Skeletal muscle tissue (tissue), 4 donors: Measurements from ENCODE around the gene AOAH. TPM values are rescaled to one million over a fixed set of nuclear protein-coding genes. Genes with fewer than 3 reads are reported as not detected.
"Not testable (repeated sequence)": the region's sequence is repeated elsewhere in the genome, so short reads cannot be mapped to it uniquely, and the experiment has no call there.

ENCODE experiments used
- H3K27ac ChIP-seq: one replicate; pipeline ENCODE4 v1.7.0; 2013; ENCODE audit warnings: mild to moderate bottlenecking, low read depth, low read length, inconsistent platforms
- H3K27me3 ChIP-seq, 3 donors: one replicate each; pipeline ENCODE4 v1.7.0; 2013; ENCODE audit warnings: low read length in 3 of 3; ENCODE audit not compliant: control insufficient read depth in 3 of 3, insufficient read depth in 3 of 3
- H3K36me3 ChIP-seq, 3 donors: one replicate each; pipeline ENCODE4 v1.7.0; 2013; ENCODE audit warnings: low read length in 3 of 3; ENCODE audit not compliant: control insufficient read depth in 3 of 3, insufficient read depth in 3 of 3
- H3K4me1 ChIP-seq, 3 donors: one replicate each; pipeline ENCODE4 v1.7.0; 2013; ENCODE audit warnings: low read length in 3 of 3, mild to moderate bottlenecking in 3 of 3; ENCODE audit not compliant: control insufficient read depth in 3 of 3, insufficient read depth in 3 of 3
- H3K4me3 ChIP-seq, 3 donors: one replicate each; pipeline ENCODE4 v1.7.0; 2013; ENCODE audit warnings: low read length in 3 of 3
- H3K9ac ChIP-seq, 3 donors: one replicate each; pipeline ENCODE4 v1.7.0; 2013; ENCODE audit warnings: low read length in 3 of 3, mild to moderate bottlenecking in 3 of 3, moderate library complexity in 2 of 3, low read depth in 1 of 3
- H3K9me3 ChIP-seq, 3 donors: one replicate each; pipeline ENCODE4 v1.7.0; 2013; ENCODE audit warnings: low read length in 3 of 3; ENCODE audit not compliant: control insufficient read depth in 3 of 3
- total RNA-seq: library from RNA; depleted of rRNA; stranded (reverse); fragments of >200 nt; gene quantifications from one replicate; pipeline ENCODE4 v1.2.3, GENCODE V29; 2014
- donor health status: Osteomylitis.

The AOAH gene
- total RNA-seq, 1 donor from 2014 or later, result 5.2 TPM

- H3K9ac ChIP-seq, result no peak overlapping the region
- H3K4me1 ChIP-seq, result no peaks in the 10 kb centered on the region
- H3K27ac ChIP-seq, result no peak overlapping the region
- no peaks in the 10 kb centered on the region for H3K9me3 ChIP-seq
- H3K27me3 ChIP-seq, result no peaks in the 10 kb centered on the region
- H3K4me3 ChIP-seq, result no peak overlapping the region
- no peaks in the 10 kb centered on the region for H3K36me3 ChIP-seq
Measured at GRCh38 chr7:36707465-36707864, 16.8 kb downstream of the AOAH start.

GRCh38 chr7:36703860-36704259, 20.4 kb downstream of the AOAH start:
- H3K9me3 ChIP-seq, H3K4me3 ChIP-seq, H3K9ac ChIP-seq, H3K36me3 ChIP-seq, H3K27me3 ChIP-seq, H3K27ac ChIP-seq, H3K4me1 ChIP-seq: not testable (repeated sequence)

- Histone ChIP-seq H3K36me3 (no peaks in the 10 kb centered on the region), H3K9ac (no peak overlapping the region), H3K9me3 (no peaks in the 10 kb centered on the region), H3K4me3 (no peak overlapping the region), H3K27me3 (no peaks in the 10 kb centered on the region), H3K27ac (no peak overlapping the region), H3K4me1 (no peaks in the 10 kb centered on the region)
Measured at GRCh38 chr7:36692456-36692855, 31.8 kb downstream of the AOAH start.

GRCh38 chr7:36691983-36692382, 32.3 kb downstream of the AOAH start:
- no peaks in the 10 kb centered on the region for H3K36me3 ChIP-seq
- no peak overlapping the region for H3K27ac ChIP-seq
- H3K4me3 ChIP-seq, result no peak overlapping the region
- no peak overlapping the region for H3K9ac ChIP-seq
- no peaks in the 10 kb centered on the region for H3K9me3 ChIP-seq
- H3K4me1 ChIP-seq, result no peaks in the 10 kb centered on the region
- no peaks in the 10 kb centered on the region for H3K27me3 ChIP-seq

GRCh38 chr7:36690514-36691187, 33.6 kb downstream of the AOAH start:
- no peak overlapping the region for H3K9ac ChIP-seq
- H3K27ac ChIP-seq, result no peak overlapping the region
- H3K4me1 ChIP-seq, result no peaks in the 10 kb centered on the region
- no peaks in the 10 kb centered on the region for H3K9me3 ChIP-seq
- no peaks in the 10 kb centered on the region for H3K27me3 ChIP-seq
- H3K4me3 ChIP-seq, result no peak overlapping the region
- no peaks in the 10 kb centered on the region for H3K36me3 ChIP-seq

- Histone ChIP-seq H3K27ac (no peak overlapping the region), H3K9ac (no peak overlapping the region), H3K4me3 (no peak overlapping the region), H3K9me3 (no peaks in the 10 kb centered on the region), H3K36me3 (no peaks in the 10 kb centered on the region), H3K4me1 (no peaks in the 10 kb centered on the region), H3K27me3 (no peaks in the 10 kb centered on the region)
Measured at GRCh38 chr7:36690041-36690440, 34.3 kb downstream of the AOAH start.

- Histone ChIP-seq H3K27me3 (no peaks in the 10 kb centered on the region), H3K27ac (no peak overlapping the region), H3K36me3 (no peaks in the 10 kb centered on the region), H3K4me1 (no peaks in the 10 kb centered on the region), H3K9ac (no peak overlapping the region), H3K4me3 (no peak overlapping the region), H3K9me3 (no peaks in the 10 kb centered on the region)
Measured at GRCh38 chr7:36686499-36686898, 37.8 kb downstream of the AOAH start.

- Histone ChIP-seq H3K36me3 (no peaks in the 10 kb centered on the region), H3K4me1 (no peaks in the 10 kb centered on the region), H3K9ac (no peak overlapping the region), H3K9me3 (no peaks in the 10 kb centered on the region), H3K27me3 (no peaks in the 10 kb centered on the region), H3K27ac (no peak overlapping the region), H3K4me3 (no peak overlapping the region)
Measured at GRCh38 chr7:36684954-36685353, 39.3 kb downstream of the AOAH start.

GRCh38 chr7:36683695-36684357, 40.5 kb downstream of the AOAH start:
- Histone ChIP-seq H3K36me3 (no peaks in the 10 kb centered on the region), H3K9me3 (no peaks in the 10 kb centered on the region), H3K4me1 (no peaks in the 10 kb centered on the region), H3K27ac (no peak overlapping the region), H3K27me3 (no peaks in the 10 kb centered on the region), H3K9ac (no peak overlapping the region), H3K4me3 (no peak overlapping the region)

GRCh38 chr7:36683111-36683510, 41.2 kb downstream of the AOAH start:
- no peak overlapping the region for H3K9ac ChIP-seq
- no peak overlapping the region for H3K4me3 ChIP-seq
- H3K36me3 ChIP-seq, result no peaks in the 10 kb centered on the region
- H3K9me3 ChIP-seq, result no peaks in the 10 kb centered on the region
- H3K27ac ChIP-seq, result no peak overlapping the region
- H3K27me3 ChIP-seq, result no peaks in the 10 kb centered on the region
- no peaks in the 10 kb centered on the region for H3K4me1 ChIP-seq
